GM13976 (cell line): Measurements from ENCODE around the gene TM9SF3.

ENCODE experiments used
- DNase-seq: peaks from one replicate; pipeline ENCODE4 v3.0.0; 2012; ENCODE audit warnings: low spot score
- in situ Hi-C: fragments of 300-500 bp; cut with MboI; formaldehyde crosslinking; loops from one replicate; pipeline ENCODE4 v1.12.0; 2022; ENCODE audit warnings: low sequenced_read_pairs, mixed read lengths, inconsistent platforms; ENCODE audit not compliant: unreplicated experiment
- TF ChIP-seq, protein P1 (sequence below): IDR thresholded peaks from 2 replicates; pipeline ENCODE4 v1.5.1; 2012; ENCODE audit warnings: borderline replicate concordance, mild to moderate bottlenecking; ENCODE audit not compliant: insufficient read depth; ENCODE audit errors: extremely low read depth, missing control alignments, control extremely low read depth

TM9SF3 gene

DNA sequence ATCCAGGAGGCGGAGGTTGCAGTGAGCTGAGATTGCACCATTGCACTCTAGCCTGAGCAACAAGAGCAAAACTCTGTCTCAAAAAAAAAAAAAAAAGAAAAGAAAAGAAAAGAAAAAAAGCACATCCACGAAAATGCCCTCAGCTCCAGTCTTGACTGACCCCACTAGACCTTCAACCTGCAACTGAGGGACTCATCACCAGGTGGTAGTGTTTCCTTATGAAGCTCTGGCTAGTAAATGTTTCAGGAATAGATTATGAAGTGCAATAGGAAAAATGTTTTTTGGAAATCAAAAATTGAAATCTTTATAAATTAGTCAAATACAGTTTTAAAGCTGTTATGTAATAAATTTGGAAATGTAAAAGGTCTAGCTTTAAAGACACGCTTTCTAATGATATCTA lies 95.5 kb downstream of the TM9SF3 start:
- DNase-seq, result peak; percentile 45
- TF ChIP-seq, protein P1, sequence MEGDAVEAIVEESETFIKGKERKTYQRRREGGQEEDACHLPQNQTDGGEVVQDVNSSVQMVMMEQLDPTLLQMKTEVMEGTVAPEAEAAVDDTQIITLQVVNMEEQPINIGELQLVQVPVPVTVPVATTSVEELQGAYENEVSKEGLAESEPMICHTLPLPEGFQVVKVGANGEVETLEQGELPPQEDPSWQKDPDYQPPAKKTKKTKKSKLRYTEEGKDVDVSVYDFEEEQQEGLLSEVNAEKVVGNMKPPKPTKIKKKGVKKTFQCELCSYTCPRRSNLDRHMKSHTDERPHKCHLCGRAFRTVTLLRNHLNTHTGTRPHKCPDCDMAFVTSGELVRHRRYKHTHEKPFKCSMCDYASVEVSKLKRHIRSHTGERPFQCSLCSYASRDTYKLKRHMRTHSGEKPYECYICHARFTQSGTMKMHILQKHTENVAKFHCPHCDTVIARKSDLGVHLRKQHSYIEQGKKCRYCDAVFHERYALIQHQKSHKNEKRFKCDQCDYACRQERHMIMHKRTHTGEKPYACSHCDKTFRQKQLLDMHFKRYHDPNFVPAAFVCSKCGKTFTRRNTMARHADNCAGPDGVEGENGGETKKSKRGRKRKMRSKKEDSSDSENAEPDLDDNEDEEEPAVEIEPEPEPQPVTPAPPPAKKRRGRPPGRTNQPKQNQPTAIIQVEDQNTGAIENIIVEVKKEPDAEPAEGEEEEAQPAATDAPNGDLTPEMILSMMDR, result no peak
- in situ Hi-C loops, result no loop called here

DNA sequence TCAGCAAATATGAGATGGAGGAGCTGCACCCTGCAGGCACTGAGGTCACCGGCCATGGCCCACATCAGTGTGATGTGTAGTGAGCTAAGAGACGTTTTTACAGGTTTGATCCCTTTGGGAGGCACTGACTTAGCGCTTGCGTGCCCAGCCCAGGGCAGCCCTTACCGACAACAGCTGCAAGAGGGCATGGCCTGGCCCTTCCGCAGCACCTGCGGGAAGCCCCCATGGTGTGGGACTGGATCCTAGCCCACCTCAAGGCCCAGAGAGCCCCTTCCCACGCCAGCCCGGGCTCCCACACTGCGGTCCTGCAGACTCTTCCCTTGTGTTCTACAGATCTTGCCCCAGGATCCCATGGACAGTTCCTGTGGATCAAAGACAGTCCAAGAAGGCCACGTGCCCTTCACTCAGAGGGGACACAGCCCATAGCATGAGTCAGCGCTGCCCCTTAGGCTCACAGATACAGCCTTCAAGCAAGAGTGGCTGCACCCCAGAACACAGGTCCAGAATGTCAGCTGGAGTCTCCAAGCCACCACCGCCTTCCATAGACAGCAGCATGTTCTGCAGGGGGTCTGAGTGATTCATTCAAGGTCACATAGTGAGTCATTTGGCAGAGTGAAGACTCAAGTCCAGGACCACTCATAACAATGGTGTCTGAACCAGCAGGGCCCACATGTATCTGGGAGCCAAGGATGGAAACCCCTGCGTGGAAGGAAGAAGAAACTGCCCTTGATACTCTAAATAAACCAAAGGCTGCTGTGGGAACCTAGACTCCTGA lies 98.5 kb downstream of the TM9SF3 start:
- in situ Hi-C loops, result no loop called here
- DNase-seq, result no peak
- TF ChIP-seq, protein P1, result no peak

DNA sequence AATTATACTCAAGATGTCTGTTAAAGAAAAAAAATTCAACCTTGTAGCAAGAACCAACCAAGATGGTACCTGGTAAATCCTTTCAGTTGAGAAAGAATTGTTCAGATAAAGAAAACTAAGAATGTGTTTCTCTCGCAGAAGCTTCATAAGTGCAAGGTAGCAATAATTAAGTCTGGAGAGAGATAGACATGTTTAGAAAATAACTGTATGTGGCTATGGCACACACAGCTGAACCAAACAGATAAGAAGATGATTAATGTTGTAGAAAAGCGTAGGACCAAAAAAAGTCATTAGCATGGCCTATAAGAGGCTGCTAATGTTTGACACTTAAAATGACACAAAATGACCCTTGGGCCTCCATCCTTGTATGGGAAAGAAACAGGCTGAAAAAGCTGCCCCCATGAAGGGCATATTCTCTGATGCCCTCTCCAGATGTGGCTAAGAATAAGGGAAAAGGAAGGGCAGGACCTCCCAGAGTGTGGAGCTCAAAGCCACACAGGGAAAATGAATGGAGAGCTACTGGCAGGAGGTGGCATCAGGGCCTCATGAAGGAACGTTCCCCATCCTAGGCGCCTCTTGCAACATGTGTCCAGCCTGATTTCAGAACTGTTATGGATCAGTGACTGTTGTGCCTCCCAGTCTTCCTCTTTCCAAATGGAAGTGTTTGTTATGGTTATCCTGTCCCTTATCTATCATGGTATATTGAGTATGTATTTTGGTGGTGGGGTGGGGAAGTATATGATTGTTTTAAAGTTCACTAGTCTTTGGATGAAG lies 103.8 kb downstream of the TM9SF3 start:
- DNase-seq, result no peak

DNA sequence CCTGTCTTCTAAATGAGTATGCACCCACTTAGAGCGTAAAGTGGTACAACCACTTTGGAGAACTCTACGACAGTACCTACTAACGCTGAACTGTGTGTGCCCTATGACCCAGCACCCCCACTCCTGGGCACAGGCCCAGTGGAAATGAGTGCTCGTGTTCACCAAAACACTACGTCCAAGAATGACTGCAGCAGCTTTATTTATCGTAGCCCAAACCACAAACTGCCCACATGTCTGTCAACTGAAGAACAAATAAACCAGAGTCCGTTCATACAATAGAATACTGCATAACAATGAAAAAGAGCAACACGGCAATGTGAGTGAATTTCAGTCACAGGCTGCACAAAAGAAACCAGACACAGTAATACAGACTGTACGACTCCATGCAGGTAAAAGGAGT lies 108.5 kb downstream of the TM9SF3 start:
- no peak for DNase-seq
- TF ChIP-seq, protein P1, result no peak
- in situ Hi-C loops, result no loop called here

More for the DNA sequence above, 103.8 kb downstream of the TM9SF3 start:
- in situ Hi-C loops, result no loop called here
- TF ChIP-seq, protein P1, result no peak

DNA sequence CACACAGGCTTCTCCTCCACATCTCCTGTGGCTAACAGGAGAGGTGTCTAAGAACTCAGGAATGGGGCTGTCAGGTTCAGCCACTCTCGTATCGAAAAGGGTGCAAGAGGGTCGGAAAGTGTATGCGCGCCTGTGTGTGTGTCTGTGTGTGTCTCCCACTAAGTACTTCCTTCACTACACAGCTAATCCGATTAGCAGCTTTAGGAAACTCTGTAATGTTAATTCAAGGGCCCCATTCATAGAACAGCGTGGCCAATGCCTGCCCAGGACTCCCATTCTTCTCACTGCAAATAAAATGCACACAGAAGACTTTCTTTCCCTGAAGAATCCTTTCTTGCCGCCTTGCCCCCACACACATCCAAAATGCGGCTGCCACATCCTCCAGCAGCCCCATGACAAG lies 112.9 kb downstream of the TM9SF3 start:
- in situ Hi-C loops, result no loop called here
- TF ChIP-seq, protein P1, result no peak
- no peak for DNase-seq

DNA sequence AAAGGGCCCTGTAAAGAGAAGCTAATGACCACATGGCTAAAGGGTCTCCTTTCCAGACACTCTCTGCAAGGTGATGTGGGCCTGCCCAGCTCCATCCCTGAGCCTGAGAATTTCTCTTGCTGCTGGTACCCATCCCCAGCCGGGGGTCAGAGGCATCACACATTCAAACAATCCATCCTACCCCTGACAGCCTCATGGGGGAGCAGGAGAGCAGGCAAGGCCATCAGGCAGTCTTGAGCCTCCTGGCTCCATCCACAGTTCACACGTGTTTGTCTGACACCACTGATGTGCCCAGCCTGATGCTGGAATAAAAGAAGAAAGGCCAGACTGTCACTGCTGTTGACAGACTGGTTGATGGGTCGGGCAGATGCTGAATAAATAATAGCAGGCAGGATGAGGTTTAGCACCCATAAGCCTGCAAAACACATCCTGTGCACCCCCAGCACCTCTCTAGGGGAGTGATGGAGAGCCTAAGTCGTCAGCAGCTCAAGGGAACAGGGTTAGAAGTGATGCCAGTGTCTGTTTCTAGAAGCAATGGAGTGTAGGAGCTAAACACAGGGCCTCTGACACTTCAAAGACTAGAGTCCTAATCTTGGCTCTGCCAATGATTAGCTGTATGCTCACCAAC lies 116.6 kb downstream of the TM9SF3 start:
- DNase-seq, result peak; percentile 77

More for the DNA sequence above, 116.6 kb downstream of the TM9SF3 start:
- TF ChIP-seq, protein P1, result peak; percentile 58
- in situ Hi-C loops, result no loop called here
